HG02943 (cell line): Measurements from ENCODE around the gene NDUFS2.
A peak's percentile ranks its signal among the peaks of the same experiment; 100 is the strongest.
"Not testable (repeated sequence)": the region's sequence is repeated elsewhere in the genome, so short reads cannot be mapped to it uniquely, and the experiment has no call there.

ENCODE experiments used
- ATAC-seq: cut with Tn5 transposase; IDR thresholded peaks from one replicate; pipeline ENCODE4 v1.9.1; 2021; ENCODE audit warnings: mild to moderate bottlenecking, low read depth, moderate library complexity; ENCODE audit not compliant: unreplicated experiment

Gene NDUFS2

GRCh38 chr1:161216945-161217712 is 15.0 kb downstream of the NDUFS2 start:
- ATAC-seq = peak; percentile 74

GRCh38 chr1:161217831-161218230 is 15.7 kb downstream of the NDUFS2 start:
- no peak for ATAC-seq

- no peak for ATAC-seq
These were observed 16.3 kb downstream of the NDUFS2 start for GRCh38 chr1:161218301-161219077.

GRCh38 chr1:161219078-161219892 is 17.1 kb downstream of the NDUFS2 start:
- ATAC-seq = no peak

GRCh38 chr1:161220002-161220401 is 17.8 kb downstream of the NDUFS2 start:
- no peak for ATAC-seq

GRCh38 chr1:161222175-161223019 is 20.2 kb downstream of the NDUFS2 start:
- ATAC-seq = no peak

GRCh38 chr1:161223805-161224694 is 21.9 kb downstream of the NDUFS2 start:
- ATAC-seq = no peak

GRCh38 chr1:161224695-161225087 is 22.5 kb downstream of the NDUFS2 start:
- ATAC-seq = not testable (repeated sequence)

- ATAC-seq = no peak
These were observed 23.0 kb downstream of the NDUFS2 start for GRCh38 chr1:161225178-161225533.

GRCh38 chr1:161225534-161226319 is 23.6 kb downstream of the NDUFS2 start, which contains the start of gene TOMM40L:
Gene TOMM40L, plus strand, starts transcription at chr1:161226060. Its CDS starts 430 bp downstream, at chr1:161226490.
- peak; percentile 93 for ATAC-seq

GRCh38 chr1:161226320-161226711 is 24.1 kb downstream of the NDUFS2 start:
- no peak for ATAC-seq

- no peak for ATAC-seq
These were observed 24.6 kb downstream of the NDUFS2 start for GRCh38 chr1:161226759-161227158.

GRCh38 chr1:161227196-161227871 is 25.2 kb downstream of the NDUFS2 start:
- peak; percentile 40 for ATAC-seq

GRCh38 chr1:161228032-161228431 is 25.9 kb downstream of the NDUFS2 start:
- ATAC-seq = no peak

GRCh38 chr1:161229896-161230295 is 27.7 kb downstream of the NDUFS2 start:
- no peak for ATAC-seq

GRCh38 chr1:161230762-161231161 is 28.6 kb downstream of the NDUFS2 start:
- no peak for ATAC-seq

- ATAC-seq = no peak
These were observed 30.9 kb downstream of the NDUFS2 start for GRCh38 chr1:161233102-161233501.
